Ishikawa (cell line): ENCODE measurements around the gene EYS.

Source experiments
- CEBPB ChIP-seq: IDR thresholded peaks from 2 replicates; pipeline ENCODE4 v1.6.1; 2012
- CREB1 ChIP-seq: IDR thresholded peaks from 2 replicates; pipeline ENCODE4 v1.6.1; 2012; ENCODE audit warnings: low read depth
- EGR1 ChIP-seq: IDR thresholded peaks from 2 replicates; pipeline ENCODE4 v1.6.1; 2012
- EP300 ChIP-seq: IDR thresholded peaks from 2 replicates; pipeline ENCODE4 v1.6.1; 2012; ENCODE audit warnings: borderline replicate concordance
- FOXM1 ChIP-seq: IDR thresholded peaks from 2 replicates; pipeline ENCODE4 v1.6.1; 2012; ENCODE audit warnings: low read depth, borderline replicate concordance
- MAX ChIP-seq: IDR thresholded peaks from 2 replicates; pipeline ENCODE4 v1.6.1; 2012
- NFIC ChIP-seq: IDR thresholded peaks from 2 replicates; pipeline ENCODE4 v1.6.1; 2012
- RAD21 ChIP-seq: IDR thresholded peaks from 2 replicates; pipeline ENCODE4 v1.6.1; 2012; ENCODE audit warnings: low read depth
- REST ChIP-seq: IDR thresholded peaks from 2 replicates; pipeline ENCODE4 v1.6.1; 2012; ENCODE audit warnings: low read depth, mild to moderate bottlenecking
- TAF1 ChIP-seq: IDR thresholded peaks from 2 replicates; pipeline ENCODE4 v1.6.1; 2012; ENCODE audit warnings: low read depth, mild to moderate bottlenecking
- TCF12 ChIP-seq: IDR thresholded peaks from 2 replicates; pipeline ENCODE4 v1.6.1; 2012; ENCODE audit warnings: low read depth
- TEAD4 ChIP-seq: IDR thresholded peaks from 2 replicates; pipeline ENCODE4 v1.6.1; 2012
- USF1 ChIP-seq: IDR thresholded peaks from 2 replicates; pipeline ENCODE4 v1.6.1; 2012
- YY1 ChIP-seq: IDR thresholded peaks from 2 replicates; pipeline ENCODE4 v1.6.1; 2012; ENCODE audit warnings: low read depth
- ZBTB7A ChIP-seq: IDR thresholded peaks from 2 replicates; pipeline ENCODE4 v1.6.1; 2012; ENCODE audit warnings: low read depth

EYS gene

GRCh38 chr6:64146876-64147275 is 1560.2 kb downstream of the EYS start:
- TF ChIP-seq MAX (no peak), TCF12 (no peak), FOXM1 (no peak), RAD21 (no peak), EP300 (no peak), USF1 (no peak), NFIC (no peak), EGR1 (no peak), YY1 (no peak), TEAD4 (no peak), CREB1 (no peak), REST (no peak)

- no peak for TF ChIP-seq CREB1
- no peak for TF ChIP-seq MAX
- no peak for TF ChIP-seq CEBPB
- no peak for TF ChIP-seq EP300
- no peak for TF ChIP-seq USF1
- no peak for TF ChIP-seq REST
- no peak for TF ChIP-seq TAF1
- TF ChIP-seq TCF12 = no peak
- TF ChIP-seq YY1 = no peak
- no peak for TF ChIP-seq EGR1
- no peak for TF ChIP-seq FOXM1
- no peak for TF ChIP-seq NFIC
- no peak for TF ChIP-seq ZBTB7A
- TF ChIP-seq RAD21 = no peak
- no peak for TF ChIP-seq TEAD4
Observed at GRCh38 chr6:64146094-64146493, 1560.9 kb downstream of the EYS start.

GRCh38 chr6:64145658-64146057 is 1561.4 kb downstream of the EYS start:
- no peak for TF ChIP-seq USF1
- TF ChIP-seq CREB1 = no peak
- no peak for TF ChIP-seq RAD21
- no peak for TF ChIP-seq FOXM1
- no peak for TF ChIP-seq EP300
- TF ChIP-seq MAX = no peak
- TF ChIP-seq REST = no peak
- TF ChIP-seq TEAD4 = no peak
- TF ChIP-seq TCF12 = no peak
- no peak for TF ChIP-seq CEBPB
- no peak for TF ChIP-seq ZBTB7A
- no peak for TF ChIP-seq YY1
- TF ChIP-seq TAF1 = no peak

- TF ChIP-seq ZBTB7A = no peak
Observed at GRCh38 chr6:64143101-64143500, 1563.9 kb downstream of the EYS start.

- TF ChIP-seq MAX (no peak), USF1 (no peak), REST (no peak), FOXM1 (no peak), EP300 (no peak)
Observed at GRCh38 chr6:64141680-64142079, 1565.3 kb downstream of the EYS start.
